AG09309 (cell line): ENCODE data around the gene NUDT16L1.

Experiments used
- DNase-seq: peaks from one replicate; pipeline ENCODE4 v3.0.0-alpha.2; 2010; ENCODE audit warnings: low read depth
- H3K4me3 ChIP-seq: 2 replicates; pipeline ENCODE4 v1.5.1; 2011; ENCODE audit warnings: mild to moderate bottlenecking, low read depth, low read length, moderate library complexity; ENCODE audit not compliant: control insufficient read depth
- TF ChIP-seq, protein P1 (sequence below): IDR thresholded peaks from 2 replicates; pipeline ENCODE4 v1.5.1; 2011; ENCODE audit warnings: mild to moderate bottlenecking, low read depth, low read length, inconsistent platforms; ENCODE audit not compliant: insufficient read depth, control insufficient read depth; ENCODE audit errors: missing control alignments

Gene NUDT16L1

DNA sequence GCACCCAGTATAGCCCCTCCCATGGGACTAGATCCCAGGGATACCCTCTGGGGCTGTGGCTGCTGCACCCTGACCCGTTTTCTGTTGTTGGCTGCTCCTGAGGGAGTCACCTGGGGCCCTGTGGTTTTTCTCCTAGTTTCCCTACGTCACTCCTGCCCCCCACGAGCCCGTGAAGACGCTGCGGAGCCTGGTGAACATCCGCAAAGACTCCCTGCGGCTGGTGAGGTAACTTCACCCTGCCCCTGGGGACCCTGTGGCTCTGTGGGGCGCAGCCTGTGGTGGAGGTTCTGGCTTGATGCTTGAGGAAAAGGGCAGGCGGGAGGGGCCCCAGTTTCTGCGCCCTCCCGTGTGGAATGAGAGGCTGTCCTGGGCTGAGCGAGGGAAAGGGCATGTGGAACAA, 41.5 kb upstream of the NUDT16L1 start:
- H3K4me3 ChIP-seq: no peak overlapping the region
- TF ChIP-seq, protein P1, sequence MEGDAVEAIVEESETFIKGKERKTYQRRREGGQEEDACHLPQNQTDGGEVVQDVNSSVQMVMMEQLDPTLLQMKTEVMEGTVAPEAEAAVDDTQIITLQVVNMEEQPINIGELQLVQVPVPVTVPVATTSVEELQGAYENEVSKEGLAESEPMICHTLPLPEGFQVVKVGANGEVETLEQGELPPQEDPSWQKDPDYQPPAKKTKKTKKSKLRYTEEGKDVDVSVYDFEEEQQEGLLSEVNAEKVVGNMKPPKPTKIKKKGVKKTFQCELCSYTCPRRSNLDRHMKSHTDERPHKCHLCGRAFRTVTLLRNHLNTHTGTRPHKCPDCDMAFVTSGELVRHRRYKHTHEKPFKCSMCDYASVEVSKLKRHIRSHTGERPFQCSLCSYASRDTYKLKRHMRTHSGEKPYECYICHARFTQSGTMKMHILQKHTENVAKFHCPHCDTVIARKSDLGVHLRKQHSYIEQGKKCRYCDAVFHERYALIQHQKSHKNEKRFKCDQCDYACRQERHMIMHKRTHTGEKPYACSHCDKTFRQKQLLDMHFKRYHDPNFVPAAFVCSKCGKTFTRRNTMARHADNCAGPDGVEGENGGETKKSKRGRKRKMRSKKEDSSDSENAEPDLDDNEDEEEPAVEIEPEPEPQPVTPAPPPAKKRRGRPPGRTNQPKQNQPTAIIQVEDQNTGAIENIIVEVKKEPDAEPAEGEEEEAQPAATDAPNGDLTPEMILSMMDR: no peak
- no peak for DNase-seq

DNA sequence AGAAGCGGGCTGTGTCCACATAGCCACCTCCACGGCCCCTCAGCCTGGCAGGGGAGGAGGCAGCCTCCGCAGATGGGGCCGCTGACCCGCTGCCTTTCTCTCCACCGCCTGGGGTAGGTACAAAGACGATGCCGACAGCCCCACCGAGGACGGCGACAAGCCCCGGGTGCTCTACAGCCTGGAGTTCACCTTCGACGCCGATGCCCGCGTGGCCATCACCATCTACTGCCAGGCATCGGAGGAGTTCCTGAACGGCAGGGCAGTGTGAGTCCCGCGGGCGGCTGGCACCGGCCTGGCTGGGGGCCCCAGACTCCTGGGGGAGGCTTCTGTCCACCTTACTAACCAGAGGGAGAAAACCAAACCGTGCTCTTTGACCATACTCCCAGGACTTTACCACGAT, 40.8 kb upstream of the NUDT16L1 start:
- no peak for DNase-seq
- TF ChIP-seq, protein P1: no peak
- H3K4me3 ChIP-seq: no peak overlapping the region

GRCh38 chr16:4654011-4654963, 39.1 kb upstream of the NUDT16L1 start:
- no peak for DNase-seq
- TF ChIP-seq, protein P1: no peak
- no peak overlapping the region for H3K4me3 ChIP-seq

GRCh38 chr16:4654964-4655590, 38.3 kb upstream of the NUDT16L1 start:
- DNase-seq: no peak
- H3K4me3 ChIP-seq: no peak overlapping the region

GRCh38 chr16:4655801-4656200, 37.6 kb upstream of the NUDT16L1 start:
- TF ChIP-seq, protein P1: no peak
- no peak for DNase-seq
- H3K4me3 ChIP-seq: no peak overlapping the region

More at GRCh38 chr16:4654964-4655590, 38.3 kb upstream of the NUDT16L1 start:
- TF ChIP-seq, protein P1: no peak

GRCh38 chr16:4656221-4656620, 37.1 kb upstream of the NUDT16L1 start:
- H3K4me3 ChIP-seq: no peak overlapping the region
- TF ChIP-seq, protein P1: no peak
- DNase-seq: no peak
